ENCODE data around the gene CCDC40. TPM values are rescaled to one million over a fixed set of nuclear protein-coding genes. Genes with fewer than 3 reads are reported as not detected.

Gene CCDC40
- total and polyA plus RNA-seq, 2 donors from 2014 or later: 5.1 to 22.6 TPM

DNA sequence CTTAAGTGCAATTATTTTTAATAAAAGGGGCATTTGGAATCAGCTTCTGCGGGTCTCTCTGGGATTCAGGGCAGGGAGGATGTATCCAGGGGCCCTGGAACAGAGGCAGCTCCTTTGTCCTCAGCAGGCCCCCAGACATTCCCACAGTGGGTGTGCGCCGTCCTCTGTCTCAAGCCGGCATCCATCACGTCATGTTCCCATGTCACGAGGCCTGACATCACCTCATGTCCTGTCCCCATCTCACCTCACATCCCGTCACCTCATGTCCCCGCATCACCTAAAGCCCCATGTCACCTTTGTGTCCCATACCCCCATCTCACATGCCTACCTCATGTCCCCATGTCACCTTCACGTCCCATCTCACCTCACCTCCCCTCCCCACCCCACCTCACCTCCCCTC, 83.4 kb downstream of the CCDC40 start:
- H3K4me1 ChIP-seq (ENCODE audit: control insufficient read depth in 2 of 3, insufficient read depth in 2 of 3, low read depth in 1 of 3, low read length in 3 of 3): peaks cover 0 to 4% (median 0%) of the 10 kb centered on the region in 3 donors
- no peak overlapping the region for H3K4me3 ChIP-seq (ENCODE audit: low read length in 3 of 3)
- H3K9ac ChIP-seq (ENCODE audit: low read length in 3 of 3): no peak overlapping the region
- DNase-seq: peak in 1 of 5 donors; percentile 37
- intact Hi-C loops (cut with DNase I): no loop called here
- H3K27me3 ChIP-seq (ENCODE audit: control insufficient read depth, insufficient read depth, low read length): no peaks in the 10 kb centered on the region
- no peaks in the 10 kb centered on the region for H3K9me3 ChIP-seq (ENCODE audit: control insufficient read depth in 2 of 3, insufficient read depth in 1 of 3, low read length in 3 of 3)
- H3K27ac ChIP-seq (ENCODE audit: low read depth in 2 of 2, low read length in 2 of 2): no peak overlapping the region
- H3K36me3 ChIP-seq (ENCODE audit: control insufficient read depth in 2 of 3, insufficient read depth in 3 of 3, low read length in 3 of 3): no peaks in the 10 kb centered on the region
- TF ChIP-seq, protein P1, sequence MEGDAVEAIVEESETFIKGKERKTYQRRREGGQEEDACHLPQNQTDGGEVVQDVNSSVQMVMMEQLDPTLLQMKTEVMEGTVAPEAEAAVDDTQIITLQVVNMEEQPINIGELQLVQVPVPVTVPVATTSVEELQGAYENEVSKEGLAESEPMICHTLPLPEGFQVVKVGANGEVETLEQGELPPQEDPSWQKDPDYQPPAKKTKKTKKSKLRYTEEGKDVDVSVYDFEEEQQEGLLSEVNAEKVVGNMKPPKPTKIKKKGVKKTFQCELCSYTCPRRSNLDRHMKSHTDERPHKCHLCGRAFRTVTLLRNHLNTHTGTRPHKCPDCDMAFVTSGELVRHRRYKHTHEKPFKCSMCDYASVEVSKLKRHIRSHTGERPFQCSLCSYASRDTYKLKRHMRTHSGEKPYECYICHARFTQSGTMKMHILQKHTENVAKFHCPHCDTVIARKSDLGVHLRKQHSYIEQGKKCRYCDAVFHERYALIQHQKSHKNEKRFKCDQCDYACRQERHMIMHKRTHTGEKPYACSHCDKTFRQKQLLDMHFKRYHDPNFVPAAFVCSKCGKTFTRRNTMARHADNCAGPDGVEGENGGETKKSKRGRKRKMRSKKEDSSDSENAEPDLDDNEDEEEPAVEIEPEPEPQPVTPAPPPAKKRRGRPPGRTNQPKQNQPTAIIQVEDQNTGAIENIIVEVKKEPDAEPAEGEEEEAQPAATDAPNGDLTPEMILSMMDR (IDR thresholded peaks at IDR 0.05; ENCODE audit: borderline replicate concordance, extremely low read depth, insufficient read depth): no peak
- no peak for FAIRE-seq

DNA sequence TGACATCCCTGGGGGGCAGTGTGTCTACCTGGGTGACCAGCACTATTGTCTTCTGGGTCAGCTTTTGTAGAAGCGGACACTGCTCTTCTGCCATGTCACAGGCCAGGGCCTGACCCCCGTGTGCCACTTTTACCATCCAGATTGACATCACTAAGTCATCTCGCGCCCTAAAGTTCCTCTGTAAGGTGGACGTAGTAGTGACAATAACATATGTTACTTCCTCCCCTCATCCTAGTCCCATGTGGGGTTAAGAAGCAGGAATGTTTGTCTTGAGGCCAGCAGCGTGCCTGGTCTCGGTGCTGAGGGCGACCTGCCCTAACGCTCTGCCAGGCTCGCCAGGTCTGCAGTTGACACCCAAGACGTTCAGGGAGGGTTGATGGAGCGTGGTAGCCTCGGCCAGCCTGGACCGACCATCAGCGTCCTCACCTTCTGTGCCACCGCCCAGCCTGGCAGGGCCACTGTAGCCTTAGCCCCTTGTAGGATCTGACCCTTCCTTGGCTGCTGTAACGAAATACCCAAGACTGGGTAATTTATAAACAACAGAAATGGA, 85.7 kb downstream of the CCDC40 start:
- H3K27ac ChIP-seq (ENCODE audit: low read depth in 2 of 2, low read length in 2 of 2): no peak overlapping the region
- no peaks in the 10 kb centered on the region for H3K36me3 ChIP-seq (ENCODE audit: control insufficient read depth in 2 of 3, insufficient read depth in 3 of 3, low read length in 3 of 3)
- DNase-seq (no peak), FAIRE-seq (no peak)
- no peak overlapping the region for H3K9ac ChIP-seq (ENCODE audit: low read length in 3 of 3)
- H3K9me3 ChIP-seq (ENCODE audit: control insufficient read depth in 2 of 3, insufficient read depth in 1 of 3, low read length in 3 of 3): no peaks in the 10 kb centered on the region
- no peak overlapping the region for H3K4me3 ChIP-seq (ENCODE audit: low read length in 3 of 3)
- TF ChIP-seq, protein P1 (IDR thresholded peaks at IDR 0.05; ENCODE audit: borderline replicate concordance, extremely low read depth, insufficient read depth): no peak
- intact Hi-C loops (cut with DNase I): no loop called here
- peaks cover 0 to 4% (median 0%) of the 10 kb centered on the region in 3 donors for H3K4me1 ChIP-seq (ENCODE audit: control insufficient read depth in 2 of 3, insufficient read depth in 2 of 3, low read depth in 1 of 3, low read length in 3 of 3)
- H3K27me3 ChIP-seq (ENCODE audit: control insufficient read depth, insufficient read depth, low read length): no peaks in the 10 kb centered on the region

DNA sequence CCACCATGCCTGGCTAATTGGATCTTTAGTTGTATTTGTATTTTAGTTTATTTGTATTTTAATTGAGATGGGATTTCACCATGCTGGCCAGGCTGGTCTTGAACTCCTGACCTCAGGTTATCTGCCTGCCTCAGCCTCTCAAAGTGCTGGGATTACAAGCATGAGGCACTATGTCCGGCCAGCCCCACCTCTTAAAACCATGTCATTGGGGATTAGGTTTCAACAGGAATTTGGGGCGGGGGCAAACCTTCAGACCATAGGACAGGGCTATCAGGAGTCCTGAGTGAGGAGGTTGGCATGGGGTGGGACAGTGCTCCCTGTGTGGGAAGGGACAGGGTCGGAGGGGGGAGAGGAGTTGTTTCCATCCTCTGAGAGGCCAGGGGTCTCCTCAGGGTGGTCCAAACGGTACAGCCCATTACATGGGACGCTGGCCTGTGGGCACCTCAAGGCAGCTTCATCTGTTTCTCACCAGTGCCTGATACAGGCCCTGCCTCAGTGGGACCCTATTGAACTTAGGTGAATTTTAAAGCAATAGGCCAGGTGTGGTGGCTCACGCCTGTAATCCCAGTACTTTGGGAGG, 86.6 kb downstream of the CCDC40 start:
- H3K4me1 ChIP-seq (ENCODE audit: control insufficient read depth in 2 of 3, insufficient read depth in 2 of 3, low read depth in 1 of 3, low read length in 3 of 3): peaks cover 0 to 4% (median 0%) of the 10 kb centered on the region in 3 donors
- DNase-seq (no peak), FAIRE-seq (no peak)
- intact Hi-C loops (cut with DNase I): no loop called here
- H3K9me3 ChIP-seq (ENCODE audit: control insufficient read depth in 2 of 3, insufficient read depth in 1 of 3, low read length in 3 of 3): no peaks in the 10 kb centered on the region
- no peaks in the 10 kb centered on the region for H3K27me3 ChIP-seq (ENCODE audit: control insufficient read depth, insufficient read depth, low read length)
- H3K36me3 ChIP-seq (ENCODE audit: control insufficient read depth in 2 of 3, insufficient read depth in 3 of 3, low read length in 3 of 3): no peaks in the 10 kb centered on the region
- H3K27ac ChIP-seq (ENCODE audit: low read depth in 2 of 2, low read length in 2 of 2): no peak overlapping the region
- H3K9ac ChIP-seq (ENCODE audit: low read length in 3 of 3): no peak overlapping the region
- TF ChIP-seq, protein P1 (IDR thresholded peaks at IDR 0.05; ENCODE audit: borderline replicate concordance, extremely low read depth, insufficient read depth): no peak
- no peak overlapping the region for H3K4me3 ChIP-seq (ENCODE audit: low read length in 3 of 3)

Measured in kidney (tissue), 14 donors.